MM.1S (cell line): ENCODE results near the gene RNF149.

Experiments
- DNase-seq: peaks from one replicate; pipeline ENCODE4 v3.0.0-alpha.2; 2015
- H2AFZ ChIP-seq: fragments of 300-600 bp; sonication (generic); 2 replicates; pipeline ENCODE4 v1.6.0; 2016; ENCODE audit warnings: antibody characterized with exemption, low read length
- H3F3A ChIP-seq: fragments of 300-600 bp; sonication (generic); 2 replicates; pipeline ENCODE4 v1.6.1; 2016; ENCODE audit warnings: mild to moderate bottlenecking, antibody characterized with exemption, low read length, moderate library complexity, mixed read lengths; ENCODE audit not compliant: insufficient read depth
- H3K27ac ChIP-seq: fragments of 300-600 bp; sonication (generic); 2 replicates; pipeline ENCODE4 v1.5.1; 2016; ENCODE audit warnings: mild to moderate bottlenecking, low read length
- H3K27me3 ChIP-seq: fragments of 300-600 bp; sonication (generic); replicated peaks from 2 replicates; pipeline ENCODE4 v1.6.0; 2016; ENCODE audit warnings: low read length; ENCODE audit not compliant: insufficient read depth
- H3K36me3 ChIP-seq: fragments of 300-600 bp; sonication (generic); replicated peaks from 2 replicates; pipeline ENCODE4 v1.6.1; 2016; ENCODE audit warnings: mild to moderate bottlenecking, low read length, mixed read lengths; ENCODE audit not compliant: insufficient read depth
- H3K4me1 ChIP-seq: fragments of 300-600 bp; sonication (generic); 2 replicates; pipeline ENCODE4 v1.6.1; 2016; ENCODE audit warnings: low read length, mixed read lengths
- H3K4me2 ChIP-seq: fragments of 300-600 bp; sonication (generic); 2 replicates; pipeline ENCODE4 v1.6.0; 2016; ENCODE audit warnings: low read depth, low read length
- H3K4me3 ChIP-seq: fragments of 300-600 bp; sonication (generic); 2 replicates; pipeline ENCODE4 v1.5.1; 2016; ENCODE audit warnings: low read length, mixed read lengths
- H3K79me2 ChIP-seq: fragments of 300-600 bp; sonication (generic); 2 replicates; pipeline ENCODE4 v1.6.1; 2016; ENCODE audit warnings: mixed run types, low read length, mixed read lengths
- H3K9ac ChIP-seq: fragments of 300-600 bp; sonication (generic); 2 replicates; pipeline ENCODE4 v1.6.1; 2016; ENCODE audit warnings: low read length, mixed read lengths
- H3K9me2 ChIP-seq: fragments of 300-600 bp; sonication (generic); replicated peaks from 2 replicates; pipeline ENCODE4 v1.6.1; 2016; ENCODE audit warnings: mild to moderate bottlenecking, low read length, mixed read lengths; ENCODE audit not compliant: insufficient read depth
- H3K9me3 ChIP-seq: fragments of 300-600 bp; sonication (generic); replicated peaks from 2 replicates; pipeline ENCODE4 v1.6.1; 2016; ENCODE audit warnings: mild to moderate bottlenecking, low read length, mixed read lengths; ENCODE audit not compliant: insufficient read depth
- H4K20me1 ChIP-seq: fragments of 300-600 bp; sonication (generic); 2 replicates; pipeline ENCODE4 v1.6.1; 2016; ENCODE audit warnings: mild to moderate bottlenecking, low read length, moderate library complexity, mixed read lengths; ENCODE audit not compliant: insufficient read depth
- CTCF ChIP-seq: fragments of 300-600 bp; sonication (generic); IDR thresholded peaks from 2 replicates; pipeline ENCODE4 v1.5.1; 2016; ENCODE audit warnings: antibody characterized with exemption, low read length, mixed read lengths
- EZH2 ChIP-seq: fragments of 300-600 bp; sonication (generic); optimal IDR thresholded peaks from 2 replicates; pipeline ENCODE3; 2017; ENCODE audit warnings: low read depth, mild to moderate bottlenecking, antibody characterized with exemption, low read length, mixed read lengths
- EZH2phosphoT487 ChIP-seq: fragments of 300-600 bp; sonication (generic); IDR thresholded peaks from 2 replicates; pipeline ENCODE4 v1.6.1; 2018; ENCODE audit warnings: antibody characterized with exemption, low read length

Gene RNF149

DNA sequence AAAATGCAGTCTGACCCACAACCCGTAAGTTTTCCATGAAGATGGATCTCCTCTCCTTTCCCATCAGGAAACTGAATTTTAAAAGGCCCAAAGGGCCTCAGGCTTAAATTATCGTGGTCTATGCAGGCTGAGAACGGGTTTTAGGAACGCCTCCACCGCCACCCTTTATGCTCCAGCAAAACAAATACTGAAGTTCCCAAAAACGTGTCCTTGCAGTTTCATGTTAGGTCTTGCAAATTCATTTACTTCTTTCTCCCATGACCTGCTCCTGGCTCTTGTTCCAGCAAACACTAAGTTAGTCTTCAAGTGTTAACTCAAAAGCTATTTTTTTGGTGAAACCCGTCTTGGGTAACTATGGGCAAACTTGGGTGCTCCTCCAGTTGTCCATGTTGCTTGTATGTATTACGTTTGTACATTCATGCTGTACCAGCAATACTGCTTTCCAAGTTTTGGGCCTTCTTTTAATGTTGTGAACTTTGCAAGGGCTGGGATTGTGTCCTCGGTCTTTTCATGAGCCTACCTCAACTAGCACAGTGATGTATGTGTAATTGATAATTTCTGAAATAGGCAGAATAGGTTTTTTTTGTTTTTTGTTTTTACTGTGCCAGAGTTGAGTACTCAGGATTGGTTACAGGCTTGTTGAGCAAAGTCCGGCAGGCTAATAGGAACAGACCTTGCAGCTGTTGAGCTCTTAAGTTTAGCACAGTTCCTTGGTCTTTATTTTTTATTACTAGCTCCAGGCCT lies 1.8 kb upstream of the RNF149 start:
- Histone ChIP-seq H3K4me1 (peaks cover 14% of the 10 kb centered on the region), H3K9me2 (no peaks in the 10 kb centered on the region), H3K27ac (no peak overlapping the region), H3K36me3 (no peaks in the 10 kb centered on the region), H4K20me1 (no peaks in the 10 kb centered on the region), H3K9ac (no peak overlapping the region), H3K9me3 (no peaks in the 10 kb centered on the region), H3F3A (peaks cover 15% of the 10 kb centered on the region), H2AFZ (no peak overlapping the region), H3K79me2 (peaks cover 31% of the 10 kb centered on the region), H3K27me3 (no peaks in the 10 kb centered on the region), H3K4me3 (no peak overlapping the region), H3K4me2 (no peak overlapping the region)
- no peak for DNase-seq
- TF ChIP-seq CTCF, result no peak
- TF ChIP-seq EZH2phosphoT487, result no peak
- TF ChIP-seq EZH2, result no peak

DNA sequence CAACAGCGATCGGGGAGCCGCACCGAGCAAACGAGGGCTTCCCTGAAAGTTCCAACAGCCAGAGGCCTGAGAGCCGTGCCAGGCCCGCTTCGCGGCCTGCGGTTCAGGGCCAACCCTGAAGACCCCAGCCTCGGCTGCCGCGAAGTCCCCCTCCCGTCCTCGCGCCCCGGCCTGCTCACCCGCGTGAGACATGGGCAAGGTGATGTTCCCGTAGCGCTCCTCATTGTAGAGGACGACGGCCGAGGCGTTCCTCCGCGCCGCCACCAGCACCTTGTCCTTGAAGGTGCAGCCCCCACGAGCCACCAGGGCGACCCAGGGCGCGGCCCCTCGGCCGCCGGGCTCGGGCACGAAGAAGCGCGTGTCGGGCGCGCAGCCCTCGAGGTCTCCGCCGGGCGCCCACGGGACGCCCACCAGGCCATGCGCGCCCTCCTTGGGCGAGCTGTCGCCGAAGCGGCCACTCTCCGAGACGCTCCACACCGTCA lies 510 bp downstream of the RNF149 start:
- peak overlapping the region; percentile 92 for H3K9ac ChIP-seq
- peaks cover 15% of the 10 kb centered on the region for H3F3A ChIP-seq
- H3K4me2 ChIP-seq, result peak overlapping the region; percentile 73
- peaks cover 18% of the 10 kb centered on the region for H3K4me1 ChIP-seq
- DNase-seq, result peak; percentile 31
- peaks cover 54% of the 10 kb centered on the region for H3K79me2 ChIP-seq
- TF ChIP-seq CTCF, result no peak
- TF ChIP-seq EZH2phosphoT487, result no peak
- no peak for TF ChIP-seq EZH2
- no peaks in the 10 kb centered on the region for H3K27me3 ChIP-seq
- H3K27ac ChIP-seq, result peak overlapping the region; percentile 88
- H2AFZ ChIP-seq, result peak overlapping the region; percentile 82
- no peaks in the 10 kb centered on the region for H3K9me2 ChIP-seq
- no peaks in the 10 kb centered on the region for H4K20me1 ChIP-seq
- H3K9me3 ChIP-seq, result no peaks in the 10 kb centered on the region
- no peaks in the 10 kb centered on the region for H3K36me3 ChIP-seq
- H3K4me3 ChIP-seq, result peak overlapping the region; percentile 89

- no peaks in the 10 kb centered on the region for H3K27me3 ChIP-seq
- no peaks in the 10 kb centered on the region for H3K9me3 ChIP-seq
- H3K79me2 ChIP-seq, result peaks cover 59% of the 10 kb centered on the region
- no peaks in the 10 kb centered on the region for H4K20me1 ChIP-seq
- no peak for TF ChIP-seq EZH2phosphoT487
- no peak for TF ChIP-seq CTCF
- TF ChIP-seq EZH2, result no peak
- peak overlapping the region; percentile 92 for H3K9ac ChIP-seq
- H3K4me1 ChIP-seq, result peaks cover 18% of the 10 kb centered on the region
- H3K4me3 ChIP-seq, result peak overlapping the region; percentile 89
- no peak for DNase-seq
- no peaks in the 10 kb centered on the region for H3K36me3 ChIP-seq
- peak overlapping the region; percentile 82; the same call in 1 of the 2 replicates for H2AFZ ChIP-seq
- peaks cover 15% of the 10 kb centered on the region for H3F3A ChIP-seq
- H3K4me2 ChIP-seq, result peak overlapping the region; percentile 73
- H3K27ac ChIP-seq, result peak overlapping the region; percentile 88
- no peaks in the 10 kb centered on the region for H3K9me2 ChIP-seq
Observed at GRCh38 chr2:101307503-101307902, 998 bp downstream of the RNF149 start.
